ENCODE measurements around the gene ZNF226. TPM values are rescaled to one million over a fixed set of nuclear protein-coding genes. Genes with fewer than 3 reads are reported as not detected.
A peak's percentile ranks its signal among the peaks of the same experiment; 100 is the strongest.

Gene ZNF226
- total and polyA plus RNA-seq, 9 of the 15 experiments (the other 6 are each of a cell fraction or from before 2014, with no cell fraction given): 6.2 to 19.4 (median 9.3) TPM

- no peak for TF ChIP-seq MXD1 (CRISPR knock-in tag; IDR thresholded peaks at IDR 0.05; ENCODE audit: borderline replicate concordance, poor library complexity, severe bottlenecking)
- TF ChIP-seq NFE2L1 (tag; IDR thresholded peaks at IDR 0.05; ENCODE audit: borderline replicate concordance, low read depth): no peak
- no peak for TF ChIP-seq PRPF4 (IDR thresholded peaks at IDR 0.05; ENCODE audit: insufficient read depth, low read depth, low read length, poor library complexity, severe bottlenecking)
- TF ChIP-seq ELF1 (tag; IDR thresholded peaks at IDR 0.05): peak; percentile 99
- TF ChIP-seq HDAC8 (tag; IDR thresholded peaks at IDR 0.05): no peak
- TF ChIP-seq PATZ1 (CRISPR knock-in tag; IDR thresholded peaks at IDR 0.05; ENCODE audit: borderline replicate concordance): no peak
- TF ChIP-seq PKNOX1 (IDR thresholded peaks at IDR 0.05): peak; percentile 52
- no peak for TF ChIP-seq ARID3A (IDR thresholded peaks at IDR 0.05; ENCODE audit: borderline replicate concordance, low read depth, low read length)
- TF ChIP-seq THRB (CRISPR knock-in tag; conservative IDR thresholded peaks at IDR 0.05): no peak
- TF ChIP-seq THRAP3 (IDR thresholded peaks at IDR 0.05; ENCODE audit: borderline replicate concordance): 0 out of 2 replicates have a peak, but pooled peaks have one; percentile 40
- TF ChIP-seq ZBTB11 (CRISPR knock-in tag; IDR thresholded peaks at IDR 0.05): peak in 2 of 3 experiments; percentile 68 to 95; a peak in 3 of 6 replicates
- no peak for TF ChIP-seq SAFB2 (IDR thresholded peaks at IDR 0.05; ENCODE audit: borderline replicate concordance, low read depth, low read length, severe bottlenecking)
- TF ChIP-seq MAZ (CRISPR knock-in tag; conservative IDR thresholded peaks at IDR 0.05 in 1 of 2, IDR thresholded peaks at IDR 0.05 in 1 of 2): no peak
- no peak for TF ChIP-seq ZNF263 (CRISPR knock-in tag; IDR thresholded peaks at IDR 0.05; ENCODE audit: borderline replicate concordance)
Measured at GRCh38 chr19:44207126-44207803, 42.4 kb downstream of the ZNF226 start (continued).
